Neural crest cell (in vitro differentiated cells): ENCODE results near the gene MSLN. TPM values are rescaled to one million over a fixed set of nuclear protein-coding genes. Genes with fewer than 3 reads are reported as not detected.

Experiments used
- DNase-seq: peaks from one replicate; pipeline ENCODE4 v3.0.0; 2021; ENCODE audit warnings: low read depth, mixed read lengths, low spot score
- H3K27ac Mint-ChIP-seq: one replicate; pipeline ENCODE4 v1.8.0; 2021; ENCODE audit warnings: mild to moderate bottlenecking, mixed read lengths; ENCODE audit not compliant: unreplicated experiment
- H3K27me3 Mint-ChIP-seq: 2 replicates; pipeline ENCODE4 v1.8.0; 2021; ENCODE audit warnings: low read depth, mild to moderate bottlenecking, mixed read lengths
- H3K36me3 Mint-ChIP-seq: 2 replicates; pipeline ENCODE4 v1.8.0; 2021; ENCODE audit warnings: low read depth, mild to moderate bottlenecking, mixed read lengths
- H3K4me1 Mint-ChIP-seq: 2 replicates; pipeline ENCODE4 v1.8.0; 2021; ENCODE audit warnings: mixed read lengths
- H3K4me3 Mint-ChIP-seq: one replicate; pipeline ENCODE4 v1.8.0; 2021; ENCODE audit warnings: mild to moderate bottlenecking, mixed read lengths
- H3K9me3 Mint-ChIP-seq: 2 replicates; pipeline ENCODE4 v1.8.0; 2021; ENCODE audit warnings: mixed read lengths
- total RNA-seq: library from RNA; stranded (reverse); gene quantifications from 2 replicates; pipeline ENCODE4 v1.2.1, GENCODE V29; 2021
- TF ChIP-seq, protein P1 (sequence below): fragments of 200-600 bp; sonication (generic); conservative IDR thresholded peaks from 2 replicates; pipeline ENCODE4 v1.5.0; 2021; ENCODE audit warnings: antibody characterized with exemption, mild to moderate bottlenecking

The MSLN gene
- total RNA-seq, 1 donor from 2014 or later: not detected

DNA sequence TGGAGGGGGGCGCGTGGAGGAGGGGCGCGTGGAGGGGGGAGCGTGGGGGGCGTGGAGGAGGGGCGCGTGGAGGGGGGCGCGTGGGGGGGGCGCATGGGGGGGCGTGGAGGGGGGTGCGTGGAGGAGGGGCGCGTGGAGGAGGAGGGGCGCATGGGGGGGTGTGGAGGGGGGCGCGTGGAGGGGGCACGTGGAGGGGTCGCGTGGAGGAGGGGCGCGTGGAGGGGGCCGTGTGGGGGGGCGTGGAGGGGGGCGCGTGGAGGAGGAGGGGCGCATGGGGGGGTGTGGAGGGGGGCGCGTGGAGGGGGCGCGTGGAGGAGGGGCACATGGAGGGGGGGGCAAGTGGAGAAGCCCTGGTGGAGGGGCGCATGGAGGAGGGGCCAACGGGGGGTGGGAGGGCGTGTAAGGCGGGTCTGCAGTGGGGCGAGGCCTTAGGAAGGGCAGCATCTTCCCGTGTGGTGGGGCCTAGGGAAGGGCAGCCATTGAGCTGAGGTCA, 7.3 kb downstream of the MSLN start:
- Mint-ChIP-seq H3K9me3 (no peaks in the 10 kb centered on the region), H3K4me3 (no peak overlapping the region), H3K27ac (no peak overlapping the region), H3K27me3 (no peaks in the 10 kb centered on the region), H3K4me1 (no peaks in the 10 kb centered on the region), H3K36me3 (no peaks in the 10 kb centered on the region)
- TF ChIP-seq, protein P1, sequence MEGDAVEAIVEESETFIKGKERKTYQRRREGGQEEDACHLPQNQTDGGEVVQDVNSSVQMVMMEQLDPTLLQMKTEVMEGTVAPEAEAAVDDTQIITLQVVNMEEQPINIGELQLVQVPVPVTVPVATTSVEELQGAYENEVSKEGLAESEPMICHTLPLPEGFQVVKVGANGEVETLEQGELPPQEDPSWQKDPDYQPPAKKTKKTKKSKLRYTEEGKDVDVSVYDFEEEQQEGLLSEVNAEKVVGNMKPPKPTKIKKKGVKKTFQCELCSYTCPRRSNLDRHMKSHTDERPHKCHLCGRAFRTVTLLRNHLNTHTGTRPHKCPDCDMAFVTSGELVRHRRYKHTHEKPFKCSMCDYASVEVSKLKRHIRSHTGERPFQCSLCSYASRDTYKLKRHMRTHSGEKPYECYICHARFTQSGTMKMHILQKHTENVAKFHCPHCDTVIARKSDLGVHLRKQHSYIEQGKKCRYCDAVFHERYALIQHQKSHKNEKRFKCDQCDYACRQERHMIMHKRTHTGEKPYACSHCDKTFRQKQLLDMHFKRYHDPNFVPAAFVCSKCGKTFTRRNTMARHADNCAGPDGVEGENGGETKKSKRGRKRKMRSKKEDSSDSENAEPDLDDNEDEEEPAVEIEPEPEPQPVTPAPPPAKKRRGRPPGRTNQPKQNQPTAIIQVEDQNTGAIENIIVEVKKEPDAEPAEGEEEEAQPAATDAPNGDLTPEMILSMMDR: no peak
- no peak for DNase-seq

DNA sequence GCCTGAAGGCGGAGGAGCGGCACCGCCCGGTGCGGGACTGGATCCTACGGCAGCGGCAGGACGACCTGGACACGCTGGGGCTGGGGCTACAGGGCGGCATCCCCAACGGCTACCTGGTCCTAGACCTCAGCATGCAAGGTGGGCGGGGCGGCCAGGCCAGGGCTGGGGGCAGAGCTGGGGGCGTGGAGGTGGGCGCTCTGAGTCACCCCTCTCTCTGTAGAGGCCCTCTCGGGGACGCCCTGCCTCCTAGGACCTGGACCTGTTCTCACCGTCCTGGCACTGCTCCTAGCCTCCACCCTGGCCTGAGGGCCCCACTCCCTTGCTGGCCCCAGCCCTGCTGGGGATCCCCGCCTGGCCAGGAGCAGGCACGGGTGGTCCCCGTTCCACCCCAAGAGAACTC, 7.9 kb downstream of the MSLN start:
- Mint-ChIP-seq H3K9me3 (no peaks in the 10 kb centered on the region), H3K4me3 (no peak overlapping the region), H3K27me3 (no peaks in the 10 kb centered on the region), H3K4me1 (no peaks in the 10 kb centered on the region), H3K27ac (no peak overlapping the region), H3K36me3 (no peaks in the 10 kb centered on the region)
- DNase-seq: no peak
- TF ChIP-seq, protein P1: no peak

DNA sequence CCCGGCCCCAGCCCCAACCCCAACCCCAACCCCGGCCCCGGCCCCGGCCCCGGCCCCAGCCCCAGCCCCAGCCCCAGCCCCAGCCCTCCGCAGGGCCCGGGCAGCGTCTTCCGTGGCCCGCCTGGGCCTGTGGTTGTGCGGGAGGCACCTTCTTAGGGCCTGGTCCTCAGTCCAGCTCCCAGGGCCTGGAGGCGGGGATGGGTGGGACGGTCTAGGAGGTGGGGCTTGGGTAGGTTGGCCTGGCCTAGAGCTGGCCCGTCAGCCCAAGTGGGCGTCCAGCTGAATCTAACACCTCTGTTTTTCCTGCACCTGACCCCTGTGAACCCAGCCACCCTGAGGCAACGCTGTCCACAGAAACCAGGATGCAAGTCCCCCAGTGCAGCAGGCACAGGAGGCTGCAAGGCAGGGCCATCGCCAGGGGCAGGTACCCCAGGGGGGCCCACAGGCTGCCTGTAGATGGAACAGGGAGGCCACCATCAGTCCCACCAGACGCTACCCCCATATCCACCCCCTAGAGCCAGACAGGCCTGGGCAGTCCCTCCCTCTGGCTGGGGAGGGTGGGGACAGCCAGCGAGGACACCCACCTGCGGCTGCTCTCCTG, 8.8 kb downstream of the MSLN start:
- Mint-ChIP-seq H3K4me3 (no peak overlapping the region), H3K27me3 (no peaks in the 10 kb centered on the region), H3K27ac (no peak overlapping the region), H3K9me3 (no peaks in the 10 kb centered on the region), H3K4me1 (no peaks in the 10 kb centered on the region), H3K36me3 (no peaks in the 10 kb centered on the region)
- TF ChIP-seq, protein P1: no peak
- no peak for DNase-seq

DNA sequence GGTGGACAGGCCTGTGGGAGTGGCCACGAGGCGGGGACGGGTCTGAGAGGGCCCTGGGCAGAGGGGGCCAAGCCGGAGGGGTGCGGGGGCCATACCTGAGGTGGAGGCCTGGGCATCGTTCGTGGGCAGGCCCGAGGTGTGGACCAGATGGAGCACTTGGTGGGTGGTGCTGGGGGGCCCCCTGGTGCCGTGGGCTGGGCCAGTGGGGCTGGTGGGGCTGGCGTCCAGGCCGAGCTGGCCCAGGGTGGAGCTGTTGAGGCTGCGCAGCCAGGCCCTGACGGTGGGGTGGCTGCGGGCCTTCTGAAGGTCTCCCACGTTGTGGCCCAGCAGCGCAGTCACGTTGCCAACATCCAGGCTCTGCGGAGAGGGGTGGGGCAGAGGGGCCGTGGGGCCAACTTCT, 9.4 kb downstream of the MSLN start:
- TF ChIP-seq, protein P1: no peak
- H3K4me3 Mint-ChIP-seq: no peak overlapping the region
- H3K4me1 Mint-ChIP-seq: no peaks in the 10 kb centered on the region
- no peaks in the 10 kb centered on the region for H3K27me3 Mint-ChIP-seq
- H3K9me3 Mint-ChIP-seq: no peaks in the 10 kb centered on the region
- no peaks in the 10 kb centered on the region for H3K36me3 Mint-ChIP-seq
- H3K27ac Mint-ChIP-seq: no peak overlapping the region
- no peak for DNase-seq

DNA sequence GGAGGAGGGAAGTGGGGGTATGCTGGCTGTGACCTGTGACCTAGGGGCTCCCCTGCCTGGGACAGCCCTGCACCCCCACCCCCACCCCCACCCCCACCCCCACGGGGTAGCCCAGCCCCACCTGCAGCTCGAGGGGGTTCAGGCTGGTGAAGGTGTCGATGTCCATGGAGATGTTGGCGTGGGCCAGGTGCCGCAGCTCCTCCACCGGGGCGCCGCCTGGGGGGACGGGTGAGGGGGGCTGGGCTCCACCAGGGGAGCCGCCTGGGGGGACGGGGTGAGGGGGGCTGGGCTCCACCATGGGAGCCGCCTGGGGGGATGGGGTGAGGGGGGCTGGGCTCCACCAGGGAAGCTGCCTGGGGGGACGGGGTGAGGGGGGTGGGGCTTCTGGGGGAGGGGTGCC, 9.9 kb downstream of the MSLN start:
- no peaks in the 10 kb centered on the region for H3K27me3 Mint-ChIP-seq
- H3K36me3 Mint-ChIP-seq: no peaks in the 10 kb centered on the region
- no peak overlapping the region for H3K4me3 Mint-ChIP-seq
- H3K4me1 Mint-ChIP-seq: no peaks in the 10 kb centered on the region
- H3K9me3 Mint-ChIP-seq: no peaks in the 10 kb centered on the region
- DNase-seq: no peak
- H3K27ac Mint-ChIP-seq: no peak overlapping the region
- TF ChIP-seq, protein P1: no peak
